ENCODE data around the gene NSUN6. TPM values are rescaled to one million over a fixed set of nuclear protein-coding genes. Genes with fewer than 3 reads are reported as not detected.

The NSUN6 gene
- total and polyA plus RNA-seq, 2 experiments from 2014 or later = 18.1 to 37.4 TPM

- no peaks in the 10 kb centered on the region for H3F3A ChIP-seq (replicated peaks; ENCODE audit: low read depth)
- H2AFZ ChIP-seq = no peak overlapping the region
- peak overlapping the region; percentile 67; the same call in 1 of the 2 replicates for H3K27ac ChIP-seq (ENCODE audit: low read depth)
- H3K4me2 ChIP-seq = no peak overlapping the region
- Mint-ChIP-seq H3K4me3 (no peak overlapping the region), H3K9me3 (no peaks in the 10 kb centered on the region), H3K36me3 (ENCODE audit: low read depth) (peaks cover 12% of the 10 kb centered on the region), H3K27me3 (ENCODE audit: insufficient read depth, low read depth, poor library complexity) (no peaks in the 10 kb centered on the region), H3K4me1 (no peaks in the 10 kb centered on the region), H3K27ac (no peak overlapping the region)
- H4K20me1 ChIP-seq (replicated peaks; ENCODE audit: insufficient read depth) = no peaks in the 10 kb centered on the region
- ATAC-seq (no peak), DNase-seq (ENCODE audit: low spot score) (peak; percentile 51)
- TF ChIP-seq POLR2AphosphoS5 (IDR thresholded peaks at IDR 0.05; ENCODE audit: low read depth) (no peak), STAT1 (IDR thresholded peaks at IDR 0.05; ENCODE audit: unreplicated experiment) (no peak)
- no peaks in the 10 kb centered on the region for H3K9me2 ChIP-seq (ENCODE audit: insufficient read depth)
- H3K79me2 ChIP-seq (replicated peaks; ENCODE audit: insufficient read depth) = no peaks in the 10 kb centered on the region
- no peak overlapping the region for H3K4me3 ChIP-seq
- no peaks in the 10 kb centered on the region for H3K27me3 ChIP-seq (ENCODE audit: insufficient read depth)
- H3K36me3 ChIP-seq (ENCODE audit: insufficient read depth) = peaks cover 24% of the 10 kb centered on the region; the same call in 1 of the 2 replicates
- no peaks in the 10 kb centered on the region for H3K4me1 ChIP-seq (ENCODE audit: insufficient read depth)
Observed at GRCh38 chr10:18554479-18554878, 96.9 kb downstream of the NSUN6 start.

DNA sequence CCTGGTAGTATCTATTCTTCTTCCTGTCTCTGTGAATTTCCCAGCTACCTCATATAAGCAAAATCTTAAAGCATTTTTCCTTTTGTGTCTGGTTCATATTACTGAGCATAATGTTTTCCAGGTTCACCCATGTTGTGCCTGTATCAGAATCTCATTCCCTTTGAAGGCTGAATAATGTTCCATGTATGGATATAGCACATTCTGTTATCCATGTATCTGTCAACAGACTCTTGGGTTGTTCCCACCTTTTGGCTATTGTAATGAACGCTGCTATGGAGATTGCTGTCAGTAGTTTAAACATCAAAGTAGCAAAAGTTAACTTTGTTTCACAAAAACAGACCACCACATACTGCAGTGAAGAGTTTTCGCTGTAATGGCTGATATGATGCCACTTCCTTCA is 99.9 kb downstream of the NSUN6 start:
- no peaks in the 10 kb centered on the region for H3K9me2 ChIP-seq (ENCODE audit: insufficient read depth)
- H3K4me2 ChIP-seq = no peak overlapping the region
- H4K20me1 ChIP-seq (replicated peaks; ENCODE audit: insufficient read depth) = no peaks in the 10 kb centered on the region
- H3K4me1 ChIP-seq (ENCODE audit: insufficient read depth) = no peaks in the 10 kb centered on the region
- no peaks in the 10 kb centered on the region for H3F3A ChIP-seq (replicated peaks; ENCODE audit: low read depth)
- H2AFZ ChIP-seq = no peak overlapping the region
- no peaks in the 10 kb centered on the region for H3K27me3 ChIP-seq (ENCODE audit: insufficient read depth)
- Mint-ChIP-seq H3K4me1 (no peaks in the 10 kb centered on the region; the same call in 2 of the 3 replicates), H3K27me3 (ENCODE audit: insufficient read depth, low read depth, poor library complexity) (peaks cover 2% of the 10 kb centered on the region), H3K36me3 (ENCODE audit: low read depth) (peaks cover 17% of the 10 kb centered on the region), H3K9me3 (no peaks in the 10 kb centered on the region), H3K27ac (no peak overlapping the region), H3K4me3 (no peak overlapping the region)
- no peak overlapping the region for H3K27ac ChIP-seq (ENCODE audit: low read depth)
- no peaks in the 10 kb centered on the region for H3K79me2 ChIP-seq (replicated peaks; ENCODE audit: insufficient read depth)
- H3K36me3 ChIP-seq (ENCODE audit: insufficient read depth) = peaks cover 21% of the 10 kb centered on the region; the same call in 1 of the 2 replicates
- TF ChIP-seq ETS1 (IDR thresholded peaks at IDR 0.05) (no peak), CREB1 (CRISPR knock-in tag; IDR thresholded peaks at IDR 0.05; ENCODE audit: low read depth) (no peak)
- DNase-seq (ENCODE audit: low spot score) = no peak
- H3K4me3 ChIP-seq = no peak overlapping the region
- ATAC-seq = no peak

GRCh38 chr10:18549105-18549504 is 102.3 kb downstream of the NSUN6 start:
- no peaks in the 10 kb centered on the region for H3K9me2 ChIP-seq (ENCODE audit: insufficient read depth)
- no peaks in the 10 kb centered on the region for H3K4me1 ChIP-seq (ENCODE audit: insufficient read depth)
- H4K20me1 ChIP-seq (replicated peaks; ENCODE audit: insufficient read depth) = no peaks in the 10 kb centered on the region
- H3K4me3 ChIP-seq = no peak overlapping the region
- H3F3A ChIP-seq (replicated peaks; ENCODE audit: low read depth) = no peaks in the 10 kb centered on the region
- H3K9me3 Mint-ChIP-seq = no peaks in the 10 kb centered on the region
- H3K36me3 Mint-ChIP-seq (ENCODE audit: low read depth) = peaks cover 17% of the 10 kb centered on the region
- no peak overlapping the region for H3K4me2 ChIP-seq
- no peak overlapping the region for H3K4me3 Mint-ChIP-seq
- no peak overlapping the region for H2AFZ ChIP-seq
- H3K79me2 ChIP-seq (replicated peaks; ENCODE audit: insufficient read depth) = no peaks in the 10 kb centered on the region
- DNase-seq (ENCODE audit: low spot score) = no peak
- H3K27ac Mint-ChIP-seq = peak overlapping the region; percentile 46; the same call in 1 of the 2 replicates
- H3K27me3 Mint-ChIP-seq (ENCODE audit: insufficient read depth, low read depth, poor library complexity) = peaks cover 2% of the 10 kb centered on the region
- no peaks in the 10 kb centered on the region for H3K27me3 ChIP-seq (ENCODE audit: insufficient read depth)
- H3K27ac ChIP-seq (ENCODE audit: low read depth) = no peak overlapping the region
- H3K4me1 Mint-ChIP-seq = no peaks in the 10 kb centered on the region; the same call in 2 of the 3 replicates
- H3K36me3 ChIP-seq (ENCODE audit: insufficient read depth) = peaks cover 17% of the 10 kb centered on the region; the same call in 1 of the 2 replicates
- no peak for ATAC-seq
- TF ChIP-seq ZNF331 (CRISPR knock-in tag; IDR thresholded peaks at IDR 0.05; ENCODE audit: low read depth) (no peak), NANOG (IDR thresholded peaks at IDR 0.05; ENCODE audit: borderline replicate concordance) (no peak), ETS1 (IDR thresholded peaks at IDR 0.05) (no peak), ZNF462 (CRISPR knock-in tag; IDR thresholded peaks at IDR 0.05) (no peak)
